Neural cell (in vitro differentiated cells): ENCODE data around the gene KCTD21. TPM values are rescaled to one million over a fixed set of nuclear protein-coding genes. Genes with fewer than 3 reads are reported as not detected.

Experiments
- H2AFZ ChIP-seq: fragments of 200-600, 300-800 bp; sonication (generic), shearing (Covaris generic); 2 replicates; pipeline ENCODE4 v1.6.0; 2014; ENCODE audit warnings: low read depth, mild to moderate bottlenecking, antibody characterized with exemption, low read length, moderate library complexity
- H3F3A ChIP-seq: fragments of 200-600 bp; shearing (Covaris generic); 2 replicates; pipeline ENCODE4 v1.6.1; 2016; ENCODE audit warnings: mild to moderate bottlenecking, moderate library complexity, mixed read lengths, antibody characterized with exemption, low read length; ENCODE audit not compliant: insufficient read depth, poor library complexity, severe bottlenecking
- H3K27ac ChIP-seq: fragments of 200-600, 300-800 bp; sonication (generic), shearing (Covaris generic); 2 replicates; pipeline ENCODE4 v1.5.1; 2014; ENCODE audit warnings: mild to moderate bottlenecking, low read length, moderate library complexity
- H3K27me3 ChIP-seq: fragments of 300-800, 200-600 bp; sonication (generic), shearing (Covaris generic); 2 replicates; pipeline ENCODE4 v1.6.0; 2014; ENCODE audit warnings: mild to moderate bottlenecking, low read depth, low read length, moderate library complexity; ENCODE audit not compliant: insufficient read depth
- H3K36me3 ChIP-seq: fragments of 300-800, 200-600 bp; sonication (generic), shearing (Covaris generic); 2 replicates; pipeline ENCODE4 v1.5.1; 2014; ENCODE audit warnings: mild to moderate bottlenecking, antibody characterized with exemption, low read length, moderate library complexity; ENCODE audit not compliant: insufficient read depth
- H3K4me2 ChIP-seq: fragments of 300-800, 200-600 bp; sonication (generic), shearing (Covaris generic); 2 replicates; pipeline ENCODE4 v1.6.0; 2014; ENCODE audit warnings: mild to moderate bottlenecking, low read length
- H3K4me3 ChIP-seq: fragments of 300-800, 200-600 bp; sonication (generic), shearing (Covaris generic); 2 replicates; pipeline ENCODE4 v1.5.1; 2014; ENCODE audit warnings: mild to moderate bottlenecking, low read length, moderate library complexity
- H3K79me2 ChIP-seq: fragments of 200-600 bp; shearing (Covaris generic); replicated peaks from 2 replicates; pipeline ENCODE4 v1.6.0; 2014; ENCODE audit warnings: mild to moderate bottlenecking, low read length, moderate library complexity; ENCODE audit not compliant: insufficient read depth
- H3K9ac ChIP-seq: fragments of 300-800, 200-600 bp; sonication (generic), shearing (Covaris generic); 2 replicates; pipeline ENCODE4 v1.6.1; 2016; ENCODE audit warnings: mild to moderate bottlenecking, low read length, mixed read lengths
- H3K9me2 ChIP-seq: fragments of 200-600 bp; shearing (Covaris generic); 2 replicates; pipeline ENCODE4 v1.6.1; 2016; ENCODE audit warnings: mild to moderate bottlenecking, low read length, mixed read lengths; ENCODE audit not compliant: insufficient read depth
- H3K9me3 ChIP-seq: fragments of 200-600, 300-800 bp; sonication (generic), shearing (Covaris generic); 2 replicates; pipeline ENCODE4 v1.6.1; 2016; ENCODE audit warnings: mild to moderate bottlenecking, mixed run types, low read length, moderate library complexity, mixed read lengths
- H4K20me1 ChIP-seq: fragments of 200-600 bp; shearing (Covaris generic); 2 replicates; pipeline ENCODE4 v1.6.1; 2016; ENCODE audit warnings: mild to moderate bottlenecking, mixed run types; ENCODE audit not compliant: insufficient read depth
- EP300 ChIP-seq: fragments of 450-650 bp; conservative IDR thresholded peaks from 2 replicates; pipeline ENCODE4 v1.6.1; 2014; ENCODE audit warnings: antibody characterized with exemption, mild to moderate bottlenecking, moderate library complexity; ENCODE audit not compliant: poor library complexity, severe bottlenecking
- EZH2 ChIP-seq: fragments of 200-600, 300-800 bp; shearing (Covaris generic), sonication (generic); IDR thresholded peaks from 2 replicates; pipeline ENCODE4 v1.6.1; 2014; ENCODE audit warnings: antibody characterized with exemption, low read length, borderline replicate concordance, mild to moderate bottlenecking; ENCODE audit not compliant: insufficient read depth, poor library complexity, severe bottlenecking
- MXI1 ChIP-seq: fragments of 450-650 bp; conservative IDR thresholded peaks from 2 replicates; pipeline ENCODE4 v1.6.1; 2014; ENCODE audit warnings: antibody characterized with exemption, mild to moderate bottlenecking; ENCODE audit not compliant: poor library complexity, severe bottlenecking
- POLR2AphosphoS5 ChIP-seq: IDR thresholded peaks from 2 replicates; pipeline ENCODE4 v1.6.1; 2012
- RAD21 ChIP-seq: fragments of 450-650 bp; conservative IDR thresholded peaks from 2 replicates; pipeline ENCODE4 v1.6.1; 2014; ENCODE audit warnings: antibody characterized with exemption, mild to moderate bottlenecking, moderate library complexity
- SMC3 ChIP-seq: fragments of 450-650 bp; conservative IDR thresholded peaks from 2 replicates; pipeline ENCODE4 v1.6.1; 2014; ENCODE audit warnings: antibody characterized with exemption, mild to moderate bottlenecking, moderate library complexity; ENCODE audit not compliant: poor library complexity
- TAF1 ChIP-seq: IDR thresholded peaks from 2 replicates; pipeline ENCODE4 v1.6.1; 2012; ENCODE audit warnings: low read depth
- polyA plus RNA-seq: library from polyadenylated mRNA; depleted of rRNA; stranded (reverse); fragments of >200 nt; gene quantifications from 2 replicates; pipeline ENCODE4 v1.2.3, GENCODE V29; 2014
- TF ChIP-seq, protein P1 (sequence below): IDR thresholded peaks from 2 replicates; pipeline ENCODE4 v1.6.1; 2012; ENCODE audit warnings: borderline replicate concordance
- TF ChIP-seq, protein P2 (sequence below): fragments of 450-650 bp; IDR thresholded peaks from 2 replicates; pipeline ENCODE4 v1.5.1; 2014; ENCODE audit warnings: antibody characterized with exemption, mild to moderate bottlenecking, moderate library complexity; ENCODE audit not compliant: poor library complexity, severe bottlenecking

The KCTD21 gene
- polyA plus RNA-seq, 1 donor from 2014 or later, result 1.4 TPM

DNA sequence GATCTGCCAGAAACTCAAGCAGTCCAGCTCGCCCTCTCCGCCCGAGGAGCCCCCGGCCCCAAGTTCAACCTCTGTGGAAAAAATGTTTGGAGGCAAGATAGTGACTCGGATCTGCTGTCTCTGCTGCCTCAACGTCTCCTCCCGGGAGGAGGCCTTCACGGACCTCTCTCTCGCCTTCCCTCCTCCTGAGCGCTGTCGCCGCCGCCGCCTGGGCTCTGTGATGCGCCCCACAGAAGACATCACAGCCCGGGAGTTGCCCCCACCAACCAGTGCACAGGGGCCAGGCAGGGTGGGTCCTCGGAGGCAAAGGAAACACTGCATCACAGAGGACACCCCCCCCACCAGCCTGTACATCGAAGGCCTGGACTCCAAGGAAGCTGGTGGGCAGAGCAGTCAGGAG lies 21.1 kb upstream of the KCTD21 start:
- Histone ChIP-seq H4K20me1 (no peaks in the 10 kb centered on the region), H3K79me2 (no peaks in the 10 kb centered on the region), H3K9ac (no peak overlapping the region), H3K4me2 (no peak overlapping the region), H3K27ac (no peak overlapping the region), H3K4me3 (no peak overlapping the region), H3K27me3 (no peaks in the 10 kb centered on the region), H3K9me3 (no peaks in the 10 kb centered on the region), H2AFZ (no peak overlapping the region), H3F3A (no peaks in the 10 kb centered on the region), H3K36me3 (peaks cover under 1% of the 10 kb centered on the region), H3K9me2 (no peaks in the 10 kb centered on the region)
- TF ChIP-seq TAF1 (no peak), POLR2AphosphoS5 (no peak)

DNA sequence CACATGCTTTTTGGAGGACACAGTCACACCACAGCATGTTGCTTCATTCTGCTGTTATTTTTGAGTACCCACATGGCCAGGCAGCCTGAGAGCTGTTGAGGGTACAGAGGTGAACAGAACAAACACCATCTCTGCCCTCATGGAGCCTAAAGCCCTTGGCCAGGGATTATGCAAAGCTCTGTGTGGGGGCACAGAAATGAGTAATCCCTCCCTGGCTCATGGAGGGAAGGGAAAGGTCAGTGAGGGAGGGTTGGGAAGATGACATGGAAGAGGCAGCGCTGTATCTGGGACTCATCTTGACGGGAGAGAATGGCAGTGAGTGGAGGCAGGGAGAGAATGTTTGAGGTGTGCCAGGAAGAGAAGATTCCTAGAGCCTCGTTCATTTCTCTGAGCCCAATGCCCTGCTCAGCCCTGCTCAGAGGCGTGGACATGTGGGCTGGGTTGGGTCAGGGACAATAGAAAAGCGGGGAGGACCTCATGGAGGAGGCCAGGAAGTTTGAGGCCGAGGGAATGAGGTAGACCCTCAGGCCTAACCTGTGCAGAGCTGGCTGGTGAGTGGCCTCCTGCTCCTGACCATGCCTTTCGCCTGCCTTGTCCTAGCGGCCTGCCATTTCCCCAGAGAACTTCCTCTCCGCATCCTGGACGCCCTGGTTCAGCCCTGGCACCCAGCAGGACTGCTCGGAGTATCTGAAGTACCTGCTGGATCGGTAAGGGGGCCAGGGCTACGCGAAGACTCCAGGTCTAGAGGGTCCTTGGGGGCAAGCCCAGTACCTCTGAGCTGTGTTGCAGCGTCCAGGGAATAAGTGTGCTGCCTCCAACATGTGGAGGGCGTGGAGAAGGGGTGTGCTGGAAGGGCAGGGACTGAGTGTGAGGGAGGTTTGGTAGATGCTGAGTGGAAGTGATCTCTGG lies 20.1 kb upstream of the KCTD21 start:
- no peak overlapping the region for H3K27ac ChIP-seq
- H3K4me2 ChIP-seq, result no peak overlapping the region
- H2AFZ ChIP-seq, result no peak overlapping the region
- no peaks in the 10 kb centered on the region for H3K36me3 ChIP-seq
- no peak for TF ChIP-seq MXI1
- no peak for TF ChIP-seq RAD21
- no peak for TF ChIP-seq SMC3
- TF ChIP-seq, protein P1, sequence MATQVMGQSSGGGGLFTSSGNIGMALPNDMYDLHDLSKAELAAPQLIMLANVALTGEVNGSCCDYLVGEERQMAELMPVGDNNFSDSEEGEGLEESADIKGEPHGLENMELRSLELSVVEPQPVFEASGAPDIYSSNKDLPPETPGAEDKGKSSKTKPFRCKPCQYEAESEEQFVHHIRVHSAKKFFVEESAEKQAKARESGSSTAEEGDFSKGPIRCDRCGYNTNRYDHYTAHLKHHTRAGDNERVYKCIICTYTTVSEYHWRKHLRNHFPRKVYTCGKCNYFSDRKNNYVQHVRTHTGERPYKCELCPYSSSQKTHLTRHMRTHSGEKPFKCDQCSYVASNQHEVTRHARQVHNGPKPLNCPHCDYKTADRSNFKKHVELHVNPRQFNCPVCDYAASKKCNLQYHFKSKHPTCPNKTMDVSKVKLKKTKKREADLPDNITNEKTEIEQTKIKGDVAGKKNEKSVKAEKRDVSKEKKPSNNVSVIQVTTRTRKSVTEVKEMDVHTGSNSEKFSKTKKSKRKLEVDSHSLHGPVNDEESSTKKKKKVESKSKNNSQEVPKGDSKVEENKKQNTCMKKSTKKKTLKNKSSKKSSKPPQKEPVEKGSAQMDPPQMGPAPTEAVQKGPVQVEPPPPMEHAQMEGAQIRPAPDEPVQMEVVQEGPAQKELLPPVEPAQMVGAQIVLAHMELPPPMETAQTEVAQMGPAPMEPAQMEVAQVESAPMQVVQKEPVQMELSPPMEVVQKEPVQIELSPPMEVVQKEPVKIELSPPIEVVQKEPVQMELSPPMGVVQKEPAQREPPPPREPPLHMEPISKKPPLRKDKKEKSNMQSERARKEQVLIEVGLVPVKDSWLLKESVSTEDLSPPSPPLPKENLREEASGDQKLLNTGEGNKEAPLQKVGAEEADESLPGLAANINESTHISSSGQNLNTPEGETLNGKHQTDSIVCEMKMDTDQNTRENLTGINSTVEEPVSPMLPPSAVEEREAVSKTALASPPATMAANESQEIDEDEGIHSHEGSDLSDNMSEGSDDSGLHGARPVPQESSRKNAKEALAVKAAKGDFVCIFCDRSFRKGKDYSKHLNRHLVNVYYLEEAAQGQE, result no peak
- TF ChIP-seq EP300, result no peak
- TF ChIP-seq POLR2AphosphoS5, result no peak
- no peak for TF ChIP-seq EZH2
- no peak for TF ChIP-seq TAF1
- TF ChIP-seq, protein P2, sequence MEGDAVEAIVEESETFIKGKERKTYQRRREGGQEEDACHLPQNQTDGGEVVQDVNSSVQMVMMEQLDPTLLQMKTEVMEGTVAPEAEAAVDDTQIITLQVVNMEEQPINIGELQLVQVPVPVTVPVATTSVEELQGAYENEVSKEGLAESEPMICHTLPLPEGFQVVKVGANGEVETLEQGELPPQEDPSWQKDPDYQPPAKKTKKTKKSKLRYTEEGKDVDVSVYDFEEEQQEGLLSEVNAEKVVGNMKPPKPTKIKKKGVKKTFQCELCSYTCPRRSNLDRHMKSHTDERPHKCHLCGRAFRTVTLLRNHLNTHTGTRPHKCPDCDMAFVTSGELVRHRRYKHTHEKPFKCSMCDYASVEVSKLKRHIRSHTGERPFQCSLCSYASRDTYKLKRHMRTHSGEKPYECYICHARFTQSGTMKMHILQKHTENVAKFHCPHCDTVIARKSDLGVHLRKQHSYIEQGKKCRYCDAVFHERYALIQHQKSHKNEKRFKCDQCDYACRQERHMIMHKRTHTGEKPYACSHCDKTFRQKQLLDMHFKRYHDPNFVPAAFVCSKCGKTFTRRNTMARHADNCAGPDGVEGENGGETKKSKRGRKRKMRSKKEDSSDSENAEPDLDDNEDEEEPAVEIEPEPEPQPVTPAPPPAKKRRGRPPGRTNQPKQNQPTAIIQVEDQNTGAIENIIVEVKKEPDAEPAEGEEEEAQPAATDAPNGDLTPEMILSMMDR, result no peak
- no peaks in the 10 kb centered on the region for H4K20me1 ChIP-seq
- H3K9me2 ChIP-seq, result no peaks in the 10 kb centered on the region
- no peak overlapping the region for H3K9ac ChIP-seq
- no peaks in the 10 kb centered on the region for H3K9me3 ChIP-seq
- H3F3A ChIP-seq, result no peaks in the 10 kb centered on the region
- H3K27me3 ChIP-seq, result no peaks in the 10 kb centered on the region
- H3K79me2 ChIP-seq, result no peaks in the 10 kb centered on the region
- H3K4me3 ChIP-seq, result no peak overlapping the region
